H1 (cell line): ENCODE measurements around the gene MATN1. TPM values are rescaled to one million over a fixed set of nuclear protein-coding genes. Genes with fewer than 3 reads are reported as not detected.

ENCODE experiments used
- BRCA1 ChIP-seq: IDR thresholded peaks from 2 replicates; pipeline ENCODE4 v1.6.1; 2012; ENCODE audit warnings: low read depth, low read length, improper control_type of control experiment
- CREB1 ChIP-seq: IDR thresholded peaks from 2 replicates; pipeline ENCODE4 v1.6.1; 2012; ENCODE audit warnings: inconsistent platforms
- EGR1 ChIP-seq: IDR thresholded peaks from 2 replicates; pipeline ENCODE4 v1.6.1; 2011; ENCODE audit warnings: low read depth, low read length, borderline replicate concordance
- GTF2F1 ChIP-seq: IDR thresholded peaks from 2 replicates; pipeline ENCODE4 v1.6.1; 2012; ENCODE audit warnings: low read depth, low read length, improper control_type of control experiment, borderline replicate concordance
- JUN ChIP-seq: IDR thresholded peaks from 2 replicates; pipeline ENCODE4 v1.6.1; 2011; ENCODE audit warnings: low read depth, mild to moderate bottlenecking, improper control_type of control experiment, low read length
- MAX ChIP-seq: IDR thresholded peaks from 2 replicates; pipeline ENCODE4 v1.6.1; 2012; ENCODE audit warnings: inconsistent platforms
- POU5F1 ChIP-seq: IDR thresholded peaks from 2 replicates; pipeline ENCODE4 v1.6.1; 2011; ENCODE audit warnings: low read depth, mild to moderate bottlenecking, low read length, moderate library complexity
- TAF1 ChIP-seq: IDR thresholded peaks from 2 replicates; pipeline ENCODE4 v1.6.1; 2011; ENCODE audit warnings: mild to moderate bottlenecking, low read depth, low read length
- YY1 ChIP-seq: IDR thresholded peaks from 2 replicates; pipeline ENCODE4 v1.6.1; 2011; ENCODE audit warnings: low read depth, mild to moderate bottlenecking, low read length
- ZNF274 ChIP-seq: IDR thresholded peaks from 2 replicates; pipeline ENCODE4 v1.7.0; 2012; ENCODE audit warnings: low read length, borderline replicate concordance; ENCODE audit errors: extremely low read depth
- polyA plus RNA-seq, 7 experiments: library from polyadenylated mRNA; depleted of rRNA in 3 of 7; stranded (reverse) in 5 of 7; unstranded in 2 of 7; fragments of >200 nt in 5 of 7; fragments of 200-250 nt in 2 of 7; gene quantifications; 1 replicate in 5 of 7; 2 replicates in 1 of 7; 4 replicates in 1 of 7; pipeline versions ENCODE4 v1.2.1 to v1.2.3, GENCODE V29; 2011 to 2013; ENCODE audit warnings: missing spikeins in 2 of 7, mixed read lengths in 2 of 7
- total RNA-seq: library from RNA; stranded (reverse); fragmentation: NEBNext Ultra II Directional; extraction: Animal tissue kit (Norgen Biotek cat#: 25700); gene quantifications from 2 replicates; pipeline ENCODE4 v1.2.1, GENCODE V29; 2021
- TF ChIP-seq, protein P1 (sequence below): fragments of 300-600 bp; sonication (generic); IDR thresholded peaks from 2 replicates; pipeline ENCODE4 v1.7.1; 2012; ENCODE audit warnings: low read length, moderate library complexity, mild to moderate bottlenecking, inconsistent platforms; ENCODE audit not compliant: insufficient replicate concordance

MATN1 gene
- total and polyA plus RNA-seq, 2 of the 8 experiments (the other 6 are each of a cell fraction or from before 2014, with no cell fraction given) = 0.12 to 0.28 TPM

DNA sequence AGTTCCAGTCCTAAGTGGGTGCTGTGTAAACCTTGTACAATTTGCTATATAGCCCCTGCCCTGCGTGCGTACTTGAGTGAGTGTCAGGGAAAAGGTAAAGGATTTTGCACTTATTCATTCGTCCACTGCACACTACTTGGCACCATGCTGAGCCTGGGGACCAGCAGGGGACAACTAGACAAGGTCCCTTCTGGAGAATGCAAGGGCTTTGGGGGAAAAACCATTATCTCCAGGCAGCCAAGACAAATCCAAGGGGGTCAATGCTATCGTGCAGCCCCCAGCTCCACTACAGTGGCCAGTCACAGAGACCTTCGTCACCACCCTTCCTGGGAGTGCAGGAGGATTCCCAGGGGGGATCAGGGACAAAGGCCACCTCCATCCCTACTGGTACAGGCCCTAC, 39.7 kb downstream of the MATN1 start (continued):
- TF ChIP-seq, protein P1, sequence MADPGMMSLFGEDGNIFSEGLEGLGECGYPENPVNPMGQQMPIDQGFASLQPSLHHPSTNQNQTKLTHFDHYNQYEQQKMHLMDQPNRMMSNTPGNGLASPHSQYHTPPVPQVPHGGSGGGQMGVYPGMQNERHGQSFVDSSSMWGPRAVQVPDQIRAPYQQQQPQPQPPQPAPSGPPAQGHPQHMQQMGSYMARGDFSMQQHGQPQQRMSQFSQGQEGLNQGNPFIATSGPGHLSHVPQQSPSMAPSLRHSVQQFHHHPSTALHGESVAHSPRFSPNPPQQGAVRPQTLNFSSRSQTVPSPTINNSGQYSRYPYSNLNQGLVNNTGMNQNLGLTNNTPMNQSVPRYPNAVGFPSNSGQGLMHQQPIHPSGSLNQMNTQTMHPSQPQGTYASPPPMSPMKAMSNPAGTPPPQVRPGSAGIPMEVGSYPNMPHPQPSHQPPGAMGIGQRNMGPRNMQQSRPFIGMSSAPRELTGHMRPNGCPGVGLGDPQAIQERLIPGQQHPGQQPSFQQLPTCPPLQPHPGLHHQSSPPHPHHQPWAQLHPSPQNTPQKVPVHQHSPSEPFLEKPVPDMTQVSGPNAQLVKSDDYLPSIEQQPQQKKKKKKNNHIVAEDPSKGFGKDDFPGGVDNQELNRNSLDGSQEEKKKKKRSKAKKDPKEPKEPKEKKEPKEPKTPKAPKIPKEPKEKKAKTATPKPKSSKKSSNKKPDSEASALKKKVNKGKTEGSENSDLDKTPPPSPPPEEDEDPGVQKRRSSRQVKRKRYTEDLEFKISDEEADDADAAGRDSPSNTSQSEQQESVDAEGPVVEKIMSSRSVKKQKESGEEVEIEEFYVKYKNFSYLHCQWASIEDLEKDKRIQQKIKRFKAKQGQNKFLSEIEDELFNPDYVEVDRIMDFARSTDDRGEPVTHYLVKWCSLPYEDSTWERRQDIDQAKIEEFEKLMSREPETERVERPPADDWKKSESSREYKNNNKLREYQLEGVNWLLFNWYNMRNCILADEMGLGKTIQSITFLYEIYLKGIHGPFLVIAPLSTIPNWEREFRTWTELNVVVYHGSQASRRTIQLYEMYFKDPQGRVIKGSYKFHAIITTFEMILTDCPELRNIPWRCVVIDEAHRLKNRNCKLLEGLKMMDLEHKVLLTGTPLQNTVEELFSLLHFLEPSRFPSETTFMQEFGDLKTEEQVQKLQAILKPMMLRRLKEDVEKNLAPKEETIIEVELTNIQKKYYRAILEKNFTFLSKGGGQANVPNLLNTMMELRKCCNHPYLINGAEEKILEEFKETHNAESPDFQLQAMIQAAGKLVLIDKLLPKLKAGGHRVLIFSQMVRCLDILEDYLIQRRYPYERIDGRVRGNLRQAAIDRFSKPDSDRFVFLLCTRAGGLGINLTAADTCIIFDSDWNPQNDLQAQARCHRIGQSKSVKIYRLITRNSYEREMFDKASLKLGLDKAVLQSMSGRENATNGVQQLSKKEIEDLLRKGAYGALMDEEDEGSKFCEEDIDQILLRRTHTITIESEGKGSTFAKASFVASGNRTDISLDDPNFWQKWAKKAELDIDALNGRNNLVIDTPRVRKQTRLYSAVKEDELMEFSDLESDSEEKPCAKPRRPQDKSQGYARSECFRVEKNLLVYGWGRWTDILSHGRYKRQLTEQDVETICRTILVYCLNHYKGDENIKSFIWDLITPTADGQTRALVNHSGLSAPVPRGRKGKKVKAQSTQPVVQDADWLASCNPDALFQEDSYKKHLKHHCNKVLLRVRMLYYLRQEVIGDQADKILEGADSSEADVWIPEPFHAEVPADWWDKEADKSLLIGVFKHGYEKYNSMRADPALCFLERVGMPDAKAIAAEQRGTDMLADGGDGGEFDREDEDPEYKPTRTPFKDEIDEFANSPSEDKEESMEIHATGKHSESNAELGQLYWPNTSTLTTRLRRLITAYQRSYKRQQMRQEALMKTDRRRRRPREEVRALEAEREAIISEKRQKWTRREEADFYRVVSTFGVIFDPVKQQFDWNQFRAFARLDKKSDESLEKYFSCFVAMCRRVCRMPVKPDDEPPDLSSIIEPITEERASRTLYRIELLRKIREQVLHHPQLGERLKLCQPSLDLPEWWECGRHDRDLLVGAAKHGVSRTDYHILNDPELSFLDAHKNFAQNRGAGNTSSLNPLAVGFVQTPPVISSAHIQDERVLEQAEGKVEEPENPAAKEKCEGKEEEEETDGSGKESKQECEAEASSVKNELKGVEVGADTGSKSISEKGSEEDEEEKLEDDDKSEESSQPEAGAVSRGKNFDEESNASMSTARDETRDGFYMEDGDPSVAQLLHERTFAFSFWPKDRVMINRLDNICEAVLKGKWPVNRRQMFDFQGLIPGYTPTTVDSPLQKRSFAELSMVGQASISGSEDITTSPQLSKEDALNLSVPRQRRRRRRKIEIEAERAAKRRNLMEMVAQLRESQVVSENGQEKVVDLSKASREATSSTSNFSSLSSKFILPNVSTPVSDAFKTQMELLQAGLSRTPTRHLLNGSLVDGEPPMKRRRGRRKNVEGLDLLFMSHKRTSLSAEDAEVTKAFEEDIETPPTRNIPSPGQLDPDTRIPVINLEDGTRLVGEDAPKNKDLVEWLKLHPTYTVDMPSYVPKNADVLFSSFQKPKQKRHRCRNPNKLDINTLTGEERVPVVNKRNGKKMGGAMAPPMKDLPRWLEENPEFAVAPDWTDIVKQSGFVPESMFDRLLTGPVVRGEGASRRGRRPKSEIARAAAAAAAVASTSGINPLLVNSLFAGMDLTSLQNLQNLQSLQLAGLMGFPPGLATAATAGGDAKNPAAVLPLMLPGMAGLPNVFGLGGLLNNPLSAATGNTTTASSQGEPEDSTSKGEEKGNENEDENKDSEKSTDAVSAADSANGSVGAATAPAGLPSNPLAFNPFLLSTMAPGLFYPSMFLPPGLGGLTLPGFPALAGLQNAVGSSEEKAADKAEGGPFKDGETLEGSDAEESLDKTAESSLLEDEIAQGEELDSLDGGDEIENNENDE = no peak
- TF ChIP-seq BRCA1 (no peak), POU5F1 (no peak), JUN (no peak), YY1 (no peak), TAF1 (no peak), ZNF274 (no peak), MAX (no peak), GTF2F1 (no peak), EGR1 (no peak), CREB1 (no peak)
- TF ChIP-seq, all 59 proteins: peak for 0
